HG03045 (cell line): ENCODE measurements around the gene COA8.

Source experiments
- ATAC-seq: cut with Tn5 transposase; IDR thresholded peaks from one replicate; pipeline ENCODE4 v1.9.1; 2021; ENCODE audit warnings: mild to moderate bottlenecking, moderate library complexity; ENCODE audit not compliant: unreplicated experiment

The COA8 gene, protein sequence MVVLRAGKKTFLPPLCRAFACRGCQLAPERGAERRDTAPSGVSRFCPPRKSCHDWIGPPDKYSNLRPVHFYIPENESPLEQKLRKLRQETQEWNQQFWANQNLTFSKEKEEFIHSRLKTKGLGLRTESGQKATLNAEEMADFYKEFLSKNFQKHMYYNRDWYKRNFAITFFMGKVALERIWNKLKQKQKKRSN

DNA sequence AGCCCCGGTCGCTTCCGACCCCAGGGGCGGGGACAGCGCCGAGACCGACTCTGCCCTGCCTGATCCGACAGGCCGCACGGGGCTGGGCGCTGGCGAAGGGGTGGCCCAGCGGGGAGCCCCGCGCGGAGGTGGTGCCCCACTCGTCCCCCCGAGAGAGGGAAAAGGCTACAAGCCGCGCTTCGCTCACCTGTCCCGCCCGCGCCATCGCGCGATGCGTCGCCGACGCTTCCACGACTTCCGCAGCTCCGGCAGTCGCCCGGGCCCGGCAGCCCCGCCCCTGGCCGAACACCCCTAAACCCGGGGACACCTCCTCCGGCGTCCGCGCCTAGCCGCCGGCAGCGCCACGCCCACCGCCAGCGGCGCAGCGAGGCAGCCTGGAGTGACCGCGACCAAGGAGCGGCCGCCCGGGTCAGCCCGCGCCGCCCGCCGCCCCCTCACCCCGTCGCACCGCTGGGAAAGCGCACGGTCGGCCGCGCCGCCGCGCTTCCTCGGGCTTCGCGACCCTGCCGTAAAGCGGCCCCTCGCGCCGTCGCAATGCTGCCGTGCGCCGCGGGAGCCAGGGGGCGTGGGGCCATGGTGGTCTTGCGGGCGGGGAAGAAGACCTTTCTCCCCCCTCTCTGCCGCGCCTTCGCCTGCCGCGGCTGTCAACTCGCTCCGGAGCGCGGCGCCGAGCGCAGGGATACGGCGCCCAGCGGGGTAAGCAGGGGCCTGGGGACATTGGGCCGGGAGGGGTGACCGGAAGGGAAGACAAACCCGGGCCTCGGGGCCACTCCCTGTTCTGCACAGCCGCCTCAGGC is at the start of gene COA8, which contains the start of gene BAG5:
Gene COA8 (plus strand): TSS at position 532 of the 797 bp plus-strand sequence. CDS start 42 bp downstream, at position 574.
Gene BAG5 (minus strand): TSS at position 229 of the 797 bp plus-strand sequence. CDS start 1,493 bp downstream, outside the sequence.
- ATAC-seq: peak; percentile 68

DNA sequence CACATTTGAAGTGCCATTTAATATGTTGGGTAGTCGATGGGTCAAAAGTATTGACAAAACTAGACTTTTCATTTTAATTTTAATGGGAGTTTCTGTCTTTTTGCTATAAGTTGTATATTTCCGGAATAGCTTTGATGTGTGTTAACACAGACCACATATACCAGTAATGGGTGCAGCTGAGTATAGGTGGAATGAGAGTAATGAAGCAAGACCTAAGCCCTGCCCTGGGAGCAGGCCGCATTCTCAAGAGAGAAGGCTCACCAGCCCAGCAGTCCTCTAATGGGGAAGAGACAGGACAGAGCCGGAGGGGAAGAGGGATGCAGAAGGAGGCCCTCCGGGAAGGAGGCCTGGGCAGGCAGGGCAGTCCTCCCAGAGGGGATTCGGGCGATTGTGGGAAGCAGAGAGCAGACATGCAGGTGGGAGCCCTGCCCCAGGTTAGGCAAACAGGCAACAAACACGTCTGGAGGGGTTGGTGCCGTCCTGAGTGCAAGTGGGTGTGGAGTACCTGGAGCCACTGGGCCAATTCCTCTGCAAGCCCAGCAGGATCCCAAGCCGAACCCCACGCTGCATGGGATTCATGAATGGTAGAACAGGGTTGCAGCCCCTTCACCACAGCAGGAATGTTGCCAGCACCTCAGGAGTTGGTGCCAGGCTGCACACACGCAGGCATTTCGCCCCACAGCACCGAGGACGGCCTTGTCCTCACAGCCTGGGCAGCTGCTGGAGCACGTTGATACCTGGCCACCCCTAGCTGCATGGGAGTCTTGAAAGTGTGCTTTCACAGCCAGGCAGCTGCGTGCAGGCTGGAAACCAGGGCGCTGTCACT is 48.0 kb upstream of the COA8 start:
- no peak for ATAC-seq

DNA sequence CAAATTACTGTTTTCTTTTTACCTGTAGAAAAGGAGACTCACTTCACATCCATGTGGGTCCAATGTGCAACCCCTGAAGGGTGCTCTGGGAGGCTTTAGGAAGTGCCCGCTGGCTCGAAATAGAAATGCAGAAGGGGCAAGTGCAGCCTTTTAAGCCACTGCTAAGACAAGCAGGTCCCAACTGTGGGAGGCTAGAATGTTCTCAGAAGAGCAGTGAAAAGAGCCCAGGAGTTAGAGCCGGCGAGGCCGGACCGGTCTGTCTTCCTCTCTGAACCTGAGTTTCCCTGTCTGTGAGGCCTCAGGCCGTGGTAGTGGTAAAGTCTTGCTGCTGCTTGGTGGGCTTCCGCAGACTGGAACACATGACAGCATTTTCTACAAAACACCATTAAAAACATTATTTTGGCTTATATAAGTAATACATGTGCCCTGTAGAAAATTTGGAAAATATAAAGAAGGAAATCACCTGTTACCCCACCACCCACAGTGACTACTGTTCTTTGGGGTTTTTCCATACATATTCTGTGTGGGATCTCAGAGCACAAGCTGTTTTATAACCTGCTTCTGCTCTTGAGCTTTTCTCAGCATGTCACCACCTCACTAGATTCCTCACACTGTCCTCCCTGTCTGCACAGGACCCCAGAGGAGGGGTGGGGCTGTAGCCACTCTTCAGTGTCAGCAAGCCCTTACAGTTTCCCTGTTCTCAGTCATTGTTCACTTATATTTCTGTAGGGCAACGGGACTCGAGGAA is 46.2 kb upstream of the COA8 start:
- ATAC-seq: no peak

DNA sequence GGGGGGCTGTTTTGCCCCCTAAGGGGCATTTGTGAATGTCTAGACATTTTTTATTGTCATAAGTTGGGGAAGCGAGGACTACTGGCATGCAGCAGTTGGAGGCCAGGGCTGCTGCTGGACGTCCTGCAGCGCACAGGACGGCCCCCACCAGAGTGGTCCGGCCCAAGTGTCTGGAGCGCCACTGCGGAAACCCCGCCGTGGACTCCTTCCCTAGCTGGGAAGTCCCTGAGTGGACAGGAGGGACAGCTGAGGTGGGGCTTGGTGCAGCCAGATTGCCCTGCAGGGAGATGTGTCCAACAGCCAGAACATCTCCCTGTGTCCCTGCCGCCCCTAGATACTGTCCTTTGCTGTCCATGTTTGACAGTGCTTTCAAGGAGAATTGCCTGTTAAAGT is 45.6 kb upstream of the COA8 start:
- ATAC-seq: no peak

DNA sequence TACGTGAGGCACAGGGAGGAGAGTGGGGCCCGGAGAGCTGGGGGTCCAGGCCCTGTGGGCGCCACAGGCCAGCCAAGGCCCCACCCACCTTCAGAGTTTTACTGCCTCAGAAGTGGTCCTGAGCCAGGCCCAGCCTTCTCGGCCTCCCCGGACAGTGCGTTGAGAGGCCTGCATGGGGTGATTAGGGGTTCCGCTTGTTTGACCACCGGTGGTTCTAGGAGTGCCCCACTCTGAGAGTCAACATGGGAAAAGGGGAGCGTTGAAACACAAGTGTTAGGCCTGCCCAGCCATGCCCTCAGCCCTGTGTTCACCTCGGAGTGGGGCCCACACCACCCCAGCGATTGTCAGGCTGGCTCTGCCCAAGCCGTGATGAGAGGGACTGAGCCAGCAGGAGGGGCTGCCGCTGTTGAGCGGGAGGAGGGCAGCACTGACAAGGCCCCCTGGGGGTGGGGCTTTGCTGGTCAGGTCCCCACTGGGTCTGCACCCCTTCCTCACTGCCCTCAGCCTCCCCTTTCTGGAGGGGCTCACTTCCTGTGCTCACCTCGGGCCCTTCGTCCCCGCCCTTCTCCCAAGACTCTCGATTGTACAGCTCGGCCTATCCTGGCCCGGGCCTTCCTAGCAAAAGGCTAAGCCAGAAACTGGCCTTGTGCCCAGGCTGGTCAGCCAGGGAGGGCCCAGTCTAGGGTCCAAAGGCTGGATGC is 44.9 kb upstream of the COA8 start:
- no peak for ATAC-seq

DNA sequence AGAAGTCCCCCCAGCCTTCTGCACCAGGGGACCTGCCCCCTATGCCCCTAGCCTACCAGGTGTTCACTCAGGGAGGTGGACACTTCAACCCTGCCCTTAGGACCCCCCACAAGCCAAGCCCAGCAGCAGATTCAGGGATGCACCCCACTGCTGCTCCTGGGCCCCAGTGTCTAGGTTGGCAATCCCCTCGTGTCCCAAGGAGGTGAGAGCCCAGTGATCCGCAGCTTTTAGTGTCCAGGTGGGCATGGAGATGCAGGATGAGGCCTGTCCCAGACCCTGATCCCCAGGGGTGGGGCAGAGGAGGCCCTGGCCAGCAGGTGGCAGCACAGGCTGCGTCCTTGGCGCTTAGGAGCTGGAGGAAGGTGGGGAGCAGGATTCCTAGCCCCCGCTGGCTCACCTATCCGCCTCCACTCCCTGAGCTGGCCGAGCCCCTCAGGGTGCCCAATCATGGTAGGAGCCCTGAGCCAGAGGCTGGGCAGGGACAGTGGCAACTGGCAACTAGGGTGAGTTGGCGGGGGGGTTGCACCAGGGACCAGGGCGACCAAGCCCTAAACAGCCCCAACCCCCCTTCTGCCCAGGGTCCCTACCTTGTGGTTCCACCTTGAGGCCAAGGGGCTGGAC is 44.2 kb upstream of the COA8 start:
- no peak for ATAC-seq

DNA sequence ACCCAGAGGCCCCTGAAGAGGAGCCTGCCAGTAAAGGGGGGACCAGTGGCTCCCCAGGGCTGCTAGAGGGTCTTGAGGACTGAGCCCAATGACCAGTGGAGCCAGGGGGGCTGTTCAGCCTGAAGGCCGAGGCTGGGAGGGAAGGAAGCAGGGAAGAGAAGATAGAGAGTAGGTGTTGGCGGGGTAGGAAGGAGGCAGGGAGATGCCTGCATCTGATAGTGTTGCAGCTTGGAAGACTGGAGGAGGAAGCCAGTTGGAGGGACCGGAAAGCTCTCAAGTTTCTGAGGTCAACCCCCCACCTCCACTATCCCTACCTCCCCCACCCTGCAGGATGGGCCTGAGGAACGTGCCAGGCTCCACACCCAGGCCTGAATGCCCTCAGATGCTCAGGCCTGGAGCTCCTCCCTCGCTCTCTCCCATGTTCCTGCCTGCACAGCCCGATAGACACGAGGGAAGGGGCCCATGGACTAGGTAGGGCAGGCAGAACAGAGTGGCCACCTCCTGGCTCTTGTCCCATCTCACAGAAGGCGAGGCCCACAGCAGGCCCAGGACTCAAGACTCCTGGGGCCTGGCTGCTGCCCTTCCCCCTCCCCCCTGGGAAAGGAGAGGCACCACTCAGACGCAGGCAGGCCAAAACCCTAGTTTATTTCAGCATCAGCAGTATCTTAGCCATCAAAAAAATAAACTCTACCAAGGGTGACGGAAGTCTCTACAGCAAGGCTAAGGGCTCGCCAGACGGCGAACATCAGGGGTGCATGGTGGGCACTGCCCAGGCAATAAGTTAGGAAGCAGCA is 43.5 kb upstream of the COA8 start:
- no peak for ATAC-seq

DNA sequence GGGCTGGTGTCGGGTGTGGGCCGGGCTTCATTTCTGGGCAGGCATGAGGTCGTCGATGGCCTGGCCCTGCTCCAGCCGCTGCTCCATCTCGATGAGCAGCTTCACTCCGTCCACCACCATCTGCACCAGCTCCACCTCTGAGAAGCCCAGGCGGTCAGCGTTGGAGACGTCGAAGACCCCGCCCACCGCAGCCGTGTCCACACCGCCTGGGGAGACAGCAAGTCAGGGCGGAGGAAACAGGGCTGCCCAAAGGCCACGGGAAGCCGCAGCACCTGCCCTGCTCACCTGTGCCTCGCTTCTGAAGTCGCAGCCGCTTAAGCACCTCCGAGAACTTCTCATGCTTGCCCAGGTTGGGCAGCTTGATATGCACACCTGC is 42.9 kb upstream of the COA8 start:
- no peak for ATAC-seq

DNA sequence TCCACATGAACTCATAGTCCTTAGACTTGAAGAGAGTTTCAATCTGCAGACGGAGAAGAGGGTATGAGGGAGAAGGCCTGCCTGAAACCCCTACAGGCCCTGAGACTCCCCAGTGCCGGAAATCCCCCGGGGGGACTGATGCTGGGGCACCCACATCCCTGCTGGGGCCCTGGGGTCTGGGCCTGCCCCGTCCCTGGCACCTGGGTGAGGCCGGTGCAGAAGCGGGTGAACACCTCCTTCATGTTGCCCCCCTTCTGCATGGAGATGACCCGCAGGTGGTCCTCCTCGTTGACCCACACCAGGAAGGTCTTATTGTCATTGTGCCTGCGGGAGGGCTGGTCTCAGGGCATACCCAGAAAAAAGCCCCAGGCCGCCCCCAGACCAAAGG is 42.5 kb upstream of the COA8 start:
- ATAC-seq: no peak

DNA sequence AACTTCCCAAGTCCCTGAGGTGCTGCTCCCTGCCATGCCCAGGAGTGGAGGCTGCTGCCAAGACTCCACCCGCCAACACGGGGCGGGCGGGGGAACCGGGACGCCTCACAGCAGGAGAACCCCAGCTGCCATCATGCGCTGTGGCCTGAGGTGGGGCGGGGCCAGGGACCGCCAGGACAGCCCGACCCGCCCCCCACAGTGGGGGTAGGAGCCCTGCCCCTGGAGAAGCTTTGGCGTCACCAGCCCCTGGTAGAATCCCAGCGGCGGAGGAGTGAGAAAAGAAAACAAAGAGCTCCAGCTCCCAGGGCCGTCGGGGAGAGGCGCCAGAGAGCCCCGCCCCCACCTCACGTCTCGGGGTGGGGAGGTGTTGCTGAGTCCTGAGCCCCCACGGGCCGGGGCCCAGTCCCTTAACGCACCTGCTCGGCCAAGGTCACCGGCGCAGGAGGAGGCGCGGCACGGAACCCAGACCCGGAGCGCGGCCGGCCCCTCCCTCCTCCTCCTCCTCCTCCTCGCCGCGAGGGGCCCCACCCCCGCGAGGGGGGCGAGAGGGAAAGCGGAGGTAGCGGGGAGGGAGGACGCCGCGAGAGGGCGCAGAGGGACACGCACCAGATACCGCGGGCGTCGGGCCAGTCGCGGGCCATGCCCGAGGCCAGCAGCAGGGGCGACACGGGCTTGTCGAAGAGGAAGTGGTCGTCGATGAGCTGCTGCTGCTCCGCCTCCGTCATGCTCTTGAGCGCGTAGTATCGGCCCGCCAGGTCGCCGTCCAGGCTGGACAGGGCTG is 41.9 kb upstream of the COA8 start:
- no peak for ATAC-seq

DNA sequence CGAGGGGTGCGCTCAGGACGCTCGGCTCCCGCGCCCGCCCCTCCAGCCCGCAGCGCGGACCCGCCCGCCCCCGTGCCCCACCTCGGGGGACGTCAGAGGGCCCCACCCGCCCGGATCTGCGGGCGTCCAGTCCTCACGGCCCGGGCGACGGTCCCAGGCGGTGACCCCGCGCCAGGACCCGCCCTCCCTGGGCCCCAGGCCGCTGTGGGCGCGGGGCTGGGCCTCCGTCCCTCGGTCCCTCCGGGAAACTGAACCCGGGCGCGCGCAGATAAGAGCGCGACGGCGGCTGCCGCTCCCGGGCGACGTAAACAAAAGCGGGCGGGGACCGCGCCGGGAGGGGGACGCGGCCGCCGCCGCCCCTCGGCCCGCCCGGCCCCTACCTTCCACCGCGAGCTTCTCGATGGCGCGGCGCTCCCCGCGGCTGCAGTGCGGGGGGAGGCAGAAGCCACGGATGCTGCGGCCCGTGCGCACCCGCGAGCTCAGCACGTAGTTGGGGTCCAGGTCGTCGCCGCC is 41.3 kb upstream of the COA8 start:
- no peak for ATAC-seq

DNA sequence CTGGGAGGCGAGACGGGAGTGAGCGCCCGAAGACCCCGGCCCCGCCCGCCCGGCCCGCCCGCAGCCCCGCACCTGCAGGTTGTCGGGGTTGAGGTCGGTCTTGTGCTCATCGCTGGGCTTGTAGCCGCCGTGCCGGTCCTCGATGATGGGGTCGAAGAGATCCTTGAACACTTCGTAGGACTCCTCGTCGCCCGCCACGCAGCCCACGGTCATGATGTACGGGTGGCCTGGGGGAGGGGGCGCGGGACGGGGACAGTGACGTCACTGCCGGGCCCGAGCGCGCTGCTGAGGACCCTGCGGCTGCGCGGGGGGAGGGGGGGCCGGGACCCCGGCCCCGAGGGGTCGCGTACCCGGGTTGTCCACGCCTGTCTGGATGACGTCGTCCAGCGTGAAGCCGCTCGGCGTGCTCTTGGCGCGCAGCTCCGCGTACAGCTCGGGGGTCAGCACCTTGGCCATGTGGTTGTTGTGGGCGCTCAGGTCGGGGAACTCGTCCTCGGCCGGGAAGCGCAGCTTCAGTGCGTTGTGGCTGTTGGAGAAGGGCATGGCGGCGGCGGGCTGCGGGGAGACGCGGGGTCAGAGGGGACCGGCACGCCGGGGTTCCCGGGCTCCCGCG is 40.7 kb upstream of the COA8 start:
- no peak for ATAC-seq

DNA sequence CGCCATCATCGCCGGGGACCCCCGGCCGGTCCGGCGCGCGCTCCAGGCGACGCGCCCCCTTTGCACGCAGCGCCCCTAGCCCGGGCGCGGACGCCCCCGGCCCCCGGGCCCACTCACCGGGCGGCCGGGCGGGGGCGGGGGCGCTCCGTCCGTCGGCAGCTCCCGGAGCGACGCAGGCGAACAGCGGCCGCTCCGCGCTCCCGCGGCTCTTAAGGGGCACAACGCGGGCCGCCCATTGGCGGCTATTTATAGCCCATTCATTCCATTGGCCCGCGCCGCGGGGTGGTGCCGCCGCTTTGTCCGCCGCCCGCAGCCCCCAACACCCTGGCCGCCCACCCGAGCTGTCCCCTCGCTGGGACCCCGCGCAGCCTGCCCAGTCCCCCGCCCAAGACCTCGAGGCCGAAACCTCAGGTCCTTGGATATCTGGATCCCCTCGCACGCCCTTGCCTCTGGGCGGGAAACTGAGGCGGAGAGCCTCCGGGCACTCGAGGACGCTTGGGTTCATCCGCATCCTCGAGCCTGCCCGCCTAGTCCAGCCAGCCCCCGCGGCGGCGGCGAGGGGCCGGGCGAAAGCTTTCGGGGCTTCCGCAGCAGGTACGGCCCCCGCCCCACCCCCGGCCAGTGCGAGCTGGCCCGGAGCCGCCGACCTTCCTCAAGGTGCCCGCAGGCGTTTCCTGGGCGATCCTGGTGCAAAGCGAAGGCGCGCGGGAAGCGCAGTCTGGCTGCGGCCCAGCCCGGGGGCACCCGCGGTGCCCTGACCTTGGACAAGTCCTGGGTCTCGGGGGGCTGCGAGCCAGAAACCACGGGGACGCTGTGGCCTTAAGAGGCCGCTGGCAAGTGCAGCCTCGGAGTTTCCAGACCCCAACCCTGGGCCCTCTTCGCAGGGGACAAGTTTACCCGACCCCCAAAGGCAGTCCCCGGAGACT is 39.8 kb upstream of the COA8 start, which contains the start of gene CKB:
Gene CKB (minus strand): TSS at position 182 of the 926 bp plus-strand sequence. CDS start 337 bp downstream, outside the sequence.
- ATAC-seq: no peak

DNA sequence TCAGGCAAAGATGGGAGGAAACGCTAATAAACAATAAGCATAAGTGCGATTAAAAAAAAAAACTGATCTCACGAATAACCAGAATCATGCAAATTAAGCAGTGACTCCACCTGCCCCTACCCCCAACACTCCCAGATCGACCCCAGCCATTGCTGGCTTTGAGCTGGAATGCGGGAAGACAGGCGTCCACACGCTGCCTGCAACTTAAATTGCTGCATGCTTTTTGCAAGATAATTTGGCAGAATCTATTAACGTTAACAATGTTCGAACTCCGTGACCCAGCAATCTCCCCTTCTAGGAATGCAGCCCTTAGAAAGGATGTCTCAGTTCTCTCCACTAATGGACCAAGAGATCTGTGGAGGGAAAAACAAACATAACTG is 39.2 kb upstream of the COA8 start:
- ATAC-seq: no peak

DNA sequence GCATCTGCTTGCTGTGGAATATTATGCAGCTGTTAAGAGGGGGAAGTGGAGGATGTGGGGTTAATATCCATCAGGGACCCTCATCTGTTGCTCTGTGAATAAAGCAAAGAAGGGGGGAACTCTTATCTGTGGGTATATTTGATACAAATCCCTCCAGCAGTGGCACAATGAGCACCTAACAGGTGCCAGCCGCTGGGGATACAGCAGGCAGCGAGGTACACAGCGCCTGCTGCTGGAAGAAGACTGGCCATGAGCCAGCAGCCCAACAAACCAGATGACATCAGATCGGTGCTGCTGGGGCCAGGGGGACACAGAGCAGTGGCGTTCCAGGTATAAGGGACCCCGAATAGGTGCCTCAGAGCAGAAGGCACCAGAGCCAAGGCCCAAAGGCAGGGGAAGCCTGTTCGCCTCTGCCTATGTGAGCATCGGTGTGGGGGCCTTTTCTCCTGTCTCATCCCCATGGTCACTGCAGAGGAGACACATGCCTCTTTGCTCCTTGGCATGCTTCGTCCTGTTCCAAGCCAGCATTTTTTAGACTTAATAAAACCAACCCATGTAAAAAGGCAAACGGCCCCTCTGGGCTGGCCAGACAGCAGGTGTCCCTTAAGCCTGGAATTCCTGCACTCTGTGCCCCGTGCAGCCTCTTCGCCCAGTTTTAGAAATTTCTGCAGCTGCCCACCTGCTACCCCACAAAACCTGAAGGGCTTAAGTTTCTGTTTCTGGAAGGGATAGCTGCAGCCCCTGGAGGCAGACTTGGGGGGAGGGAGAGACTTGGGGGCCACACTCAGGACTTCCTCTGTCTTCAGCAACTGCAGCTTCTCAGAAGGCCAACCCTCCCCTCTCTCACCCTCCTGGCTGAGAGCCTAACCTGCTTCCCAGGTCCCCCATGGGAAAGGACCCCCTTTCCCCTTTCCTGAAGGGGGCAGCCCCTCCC is 38.5 kb upstream of the COA8 start:
- ATAC-seq: no peak
